HL-60 (cell line): ENCODE results near the gene FRMD3.

ENCODE experiments used
- POLR2AphosphoS5 ChIP-seq: IDR thresholded peaks from 2 replicates; pipeline ENCODE4 v1.6.1; 2012; ENCODE audit warnings: low read depth
- SPI1 ChIP-seq: IDR thresholded peaks from 2 replicates; pipeline ENCODE4 v1.6.1; 2012; ENCODE audit warnings: low read depth, mild to moderate bottlenecking, borderline replicate concordance
- TF ChIP-seq, protein P1 (sequence below): IDR thresholded peaks from one replicate; pipeline ENCODE4 v1.5.1; 2011; ENCODE audit warnings: low read length, control low read depth, inconsistent platforms; ENCODE audit not compliant: insufficient read depth
- TF ChIP-seq, protein P2 (sequence below): IDR thresholded peaks from 2 replicates; pipeline ENCODE4 v1.6.1; 2012; ENCODE audit warnings: low read depth; ENCODE audit not compliant: insufficient replicate concordance

DNA sequence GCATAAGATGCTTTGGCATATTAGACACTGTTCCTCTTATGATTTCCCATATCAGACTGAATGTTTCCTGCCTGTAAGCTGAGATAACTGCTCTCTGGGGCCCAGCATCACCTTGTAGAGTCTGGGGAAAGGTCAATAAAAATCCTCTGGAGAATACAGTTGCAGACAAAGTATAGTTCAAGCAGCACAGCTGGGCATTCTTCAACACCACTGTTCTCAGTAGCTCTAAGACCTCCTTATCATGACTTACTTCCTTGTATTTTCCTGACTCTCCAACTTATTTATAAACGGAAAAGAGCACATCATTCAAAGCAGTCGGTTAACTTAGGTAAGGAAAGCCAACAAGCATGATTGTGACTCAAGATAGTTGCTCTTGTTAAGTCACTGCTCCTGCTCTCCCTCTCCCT, 266.5 kb downstream of the FRMD3 start:
- TF ChIP-seq, protein P1, sequence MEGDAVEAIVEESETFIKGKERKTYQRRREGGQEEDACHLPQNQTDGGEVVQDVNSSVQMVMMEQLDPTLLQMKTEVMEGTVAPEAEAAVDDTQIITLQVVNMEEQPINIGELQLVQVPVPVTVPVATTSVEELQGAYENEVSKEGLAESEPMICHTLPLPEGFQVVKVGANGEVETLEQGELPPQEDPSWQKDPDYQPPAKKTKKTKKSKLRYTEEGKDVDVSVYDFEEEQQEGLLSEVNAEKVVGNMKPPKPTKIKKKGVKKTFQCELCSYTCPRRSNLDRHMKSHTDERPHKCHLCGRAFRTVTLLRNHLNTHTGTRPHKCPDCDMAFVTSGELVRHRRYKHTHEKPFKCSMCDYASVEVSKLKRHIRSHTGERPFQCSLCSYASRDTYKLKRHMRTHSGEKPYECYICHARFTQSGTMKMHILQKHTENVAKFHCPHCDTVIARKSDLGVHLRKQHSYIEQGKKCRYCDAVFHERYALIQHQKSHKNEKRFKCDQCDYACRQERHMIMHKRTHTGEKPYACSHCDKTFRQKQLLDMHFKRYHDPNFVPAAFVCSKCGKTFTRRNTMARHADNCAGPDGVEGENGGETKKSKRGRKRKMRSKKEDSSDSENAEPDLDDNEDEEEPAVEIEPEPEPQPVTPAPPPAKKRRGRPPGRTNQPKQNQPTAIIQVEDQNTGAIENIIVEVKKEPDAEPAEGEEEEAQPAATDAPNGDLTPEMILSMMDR, result no peak
- TF ChIP-seq SPI1, result no peak
- TF ChIP-seq POLR2AphosphoS5, result no peak
- TF ChIP-seq, protein P2, sequence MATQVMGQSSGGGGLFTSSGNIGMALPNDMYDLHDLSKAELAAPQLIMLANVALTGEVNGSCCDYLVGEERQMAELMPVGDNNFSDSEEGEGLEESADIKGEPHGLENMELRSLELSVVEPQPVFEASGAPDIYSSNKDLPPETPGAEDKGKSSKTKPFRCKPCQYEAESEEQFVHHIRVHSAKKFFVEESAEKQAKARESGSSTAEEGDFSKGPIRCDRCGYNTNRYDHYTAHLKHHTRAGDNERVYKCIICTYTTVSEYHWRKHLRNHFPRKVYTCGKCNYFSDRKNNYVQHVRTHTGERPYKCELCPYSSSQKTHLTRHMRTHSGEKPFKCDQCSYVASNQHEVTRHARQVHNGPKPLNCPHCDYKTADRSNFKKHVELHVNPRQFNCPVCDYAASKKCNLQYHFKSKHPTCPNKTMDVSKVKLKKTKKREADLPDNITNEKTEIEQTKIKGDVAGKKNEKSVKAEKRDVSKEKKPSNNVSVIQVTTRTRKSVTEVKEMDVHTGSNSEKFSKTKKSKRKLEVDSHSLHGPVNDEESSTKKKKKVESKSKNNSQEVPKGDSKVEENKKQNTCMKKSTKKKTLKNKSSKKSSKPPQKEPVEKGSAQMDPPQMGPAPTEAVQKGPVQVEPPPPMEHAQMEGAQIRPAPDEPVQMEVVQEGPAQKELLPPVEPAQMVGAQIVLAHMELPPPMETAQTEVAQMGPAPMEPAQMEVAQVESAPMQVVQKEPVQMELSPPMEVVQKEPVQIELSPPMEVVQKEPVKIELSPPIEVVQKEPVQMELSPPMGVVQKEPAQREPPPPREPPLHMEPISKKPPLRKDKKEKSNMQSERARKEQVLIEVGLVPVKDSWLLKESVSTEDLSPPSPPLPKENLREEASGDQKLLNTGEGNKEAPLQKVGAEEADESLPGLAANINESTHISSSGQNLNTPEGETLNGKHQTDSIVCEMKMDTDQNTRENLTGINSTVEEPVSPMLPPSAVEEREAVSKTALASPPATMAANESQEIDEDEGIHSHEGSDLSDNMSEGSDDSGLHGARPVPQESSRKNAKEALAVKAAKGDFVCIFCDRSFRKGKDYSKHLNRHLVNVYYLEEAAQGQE, result no peak
